ENCODE results near the gene NPPB.

Gene NPPB

DNA sequence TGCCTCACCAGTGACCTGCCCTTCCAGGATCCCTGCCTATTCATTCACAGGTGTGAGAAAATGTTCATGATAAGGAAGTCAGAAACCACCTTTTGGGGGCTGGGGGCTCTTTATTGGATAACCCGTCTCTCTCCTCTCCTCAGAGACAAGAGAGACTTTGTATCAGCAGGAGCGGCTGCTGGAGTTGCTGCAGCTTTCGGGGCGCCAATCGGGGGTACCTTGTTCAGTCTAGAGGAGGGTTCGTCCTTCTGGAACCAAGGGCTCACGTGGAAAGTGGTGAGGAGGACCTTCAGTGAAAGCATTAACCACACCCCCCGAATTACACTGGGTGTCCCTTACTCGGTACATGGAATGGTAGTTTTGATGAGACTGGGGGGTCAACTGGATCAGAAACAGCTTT lies 31.8 kb downstream of the NPPB start:
- Histone ChIP-seq H4K12ac (ENCODE audit: low read depth, low read length) (no peak overlapping the region), H2BK12ac (ENCODE audit: low read length) (no peak overlapping the region), H3K4me2 (ENCODE audit: low read length) (no peak overlapping the region), H3K27ac (ENCODE audit: low read depth, low read length) (no peak overlapping the region), H2AFZ (ENCODE audit: insufficient read depth, low read length, poor library complexity) (no peak overlapping the region), H3K9ac (ENCODE audit: low read length) (no peak overlapping the region), H3K9me3 (ENCODE audit: insufficient read depth, low read depth, low read length) (no peaks in the 10 kb centered on the region), H3K27me3 (ENCODE audit: insufficient read depth, low read length) (no peaks in the 10 kb centered on the region), H3K36me3 (ENCODE audit: control insufficient read depth in 1 of 2, insufficient read depth in 2 of 2, low read length in 2 of 2) (peaks cover 65 to 77% of the 10 kb centered on the region in 2 experiments), H2AK5ac (ENCODE audit: low read length) (no peak overlapping the region), H2BK120ac (ENCODE audit: insufficient read depth, low read length, poor library complexity) (no peak overlapping the region), H3K18ac (ENCODE audit: low read length) (no peak overlapping the region), H2BK5ac (ENCODE audit: low read depth, low read length, poor library complexity) (no peak overlapping the region), H3K14ac (ENCODE audit: low read length) (no peak overlapping the region), H4K8ac (ENCODE audit: low read depth, low read length) (no peak overlapping the region), H4K91ac (ENCODE audit: low read depth, low read length) (no peak overlapping the region), H3K4ac (ENCODE audit: low read depth, low read length) (no peak overlapping the region), H3K4me3 (ENCODE audit: low read depth, low read length) (no peak overlapping the region), H3K4me1 (ENCODE audit: control insufficient read depth in 1 of 2, insufficient read depth in 2 of 2, low read length in 2 of 2) (peaks cover 0 to 2% of the 10 kb centered on the region in 2 experiments), H3K79me2 (ENCODE audit: control insufficient read depth, insufficient read depth, low read length, poor library complexity) (no peaks in the 10 kb centered on the region), H3K23ac (ENCODE audit: low read length) (no peak overlapping the region), H3K79me1 (ENCODE audit: low read length) (no peaks in the 10 kb centered on the region)
- no CpG with 5 or more reads among the region's 9 CpGs for WGBS (ENCODE audit: extremely low coverage, insufficient coverage, insufficient read length)
- DNase-seq = no peak

DNA sequence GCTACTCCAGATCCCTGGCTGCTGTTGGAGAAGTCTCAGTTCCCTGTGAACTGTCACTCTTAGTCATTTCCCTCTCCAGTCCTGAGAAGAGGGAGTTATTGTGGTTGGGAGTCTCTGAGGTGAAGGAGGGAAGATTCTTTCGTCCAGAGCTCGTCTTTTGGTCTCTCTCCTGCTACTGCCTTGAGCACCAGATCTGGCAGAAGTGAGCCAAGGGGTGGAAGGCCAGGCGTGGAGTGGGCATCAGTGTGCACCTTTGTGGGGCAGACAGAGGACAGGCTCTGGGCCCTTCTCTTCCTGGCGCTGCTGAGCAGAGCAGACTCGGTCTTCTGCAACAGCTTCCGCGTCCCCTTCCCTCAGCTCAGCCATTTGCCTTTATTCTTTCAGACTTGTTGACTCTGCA lies 33.6 kb downstream of the NPPB start:
- H3K27me3 ChIP-seq (ENCODE audit: insufficient read depth, low read length) = no peaks in the 10 kb centered on the region
- no peak overlapping the region for H4K12ac ChIP-seq (ENCODE audit: low read depth, low read length)
- H2BK12ac ChIP-seq (ENCODE audit: low read length) = no peak overlapping the region
- no peak overlapping the region for H2AK5ac ChIP-seq (ENCODE audit: low read length)
- H3K79me2 ChIP-seq (ENCODE audit: control insufficient read depth, insufficient read depth, low read length, poor library complexity) = no peaks in the 10 kb centered on the region
- no peak for DNase-seq
- H3K36me3 ChIP-seq (ENCODE audit: control insufficient read depth in 1 of 2, insufficient read depth in 2 of 2, low read length in 2 of 2) = peaks cover 64 to 71% of the 10 kb centered on the region in 2 experiments
- no peak overlapping the region for H3K18ac ChIP-seq (ENCODE audit: low read length)
- H4K8ac ChIP-seq (ENCODE audit: low read depth, low read length) = no peak overlapping the region
- H3K4me2 ChIP-seq (ENCODE audit: low read length) = no peak overlapping the region
- no peak overlapping the region for H3K9ac ChIP-seq (ENCODE audit: low read length)
- H3K9me3 ChIP-seq (ENCODE audit: insufficient read depth, low read depth, low read length) = no peaks in the 10 kb centered on the region
- H3K79me1 ChIP-seq (ENCODE audit: low read length) = no peaks in the 10 kb centered on the region
- no peak overlapping the region for H4K91ac ChIP-seq (ENCODE audit: low read depth, low read length)
- no peak overlapping the region for H2BK5ac ChIP-seq (ENCODE audit: low read depth, low read length, poor library complexity)
- no peak overlapping the region for H3K27ac ChIP-seq (ENCODE audit: low read depth, low read length)
- H3K4ac ChIP-seq (ENCODE audit: low read depth, low read length) = no peak overlapping the region
- H3K4me1 ChIP-seq (ENCODE audit: control insufficient read depth in 1 of 2, insufficient read depth in 2 of 2, low read length in 2 of 2) = peaks cover 2% of the 10 kb centered on the region in 2 experiments
- no peak overlapping the region for H2AFZ ChIP-seq (ENCODE audit: insufficient read depth, low read length, poor library complexity)
- no peak overlapping the region for H3K4me3 ChIP-seq (ENCODE audit: low read depth, low read length)
- H2BK120ac ChIP-seq (ENCODE audit: insufficient read depth, low read length, poor library complexity) = no peak overlapping the region
- no peak overlapping the region for H3K23ac ChIP-seq (ENCODE audit: low read length)
- H3K14ac ChIP-seq (ENCODE audit: low read length) = no peak overlapping the region
- no CpG with 5 or more reads among the region's 7 CpGs for WGBS (ENCODE audit: extremely low coverage, insufficient coverage, insufficient read length)

DNA sequence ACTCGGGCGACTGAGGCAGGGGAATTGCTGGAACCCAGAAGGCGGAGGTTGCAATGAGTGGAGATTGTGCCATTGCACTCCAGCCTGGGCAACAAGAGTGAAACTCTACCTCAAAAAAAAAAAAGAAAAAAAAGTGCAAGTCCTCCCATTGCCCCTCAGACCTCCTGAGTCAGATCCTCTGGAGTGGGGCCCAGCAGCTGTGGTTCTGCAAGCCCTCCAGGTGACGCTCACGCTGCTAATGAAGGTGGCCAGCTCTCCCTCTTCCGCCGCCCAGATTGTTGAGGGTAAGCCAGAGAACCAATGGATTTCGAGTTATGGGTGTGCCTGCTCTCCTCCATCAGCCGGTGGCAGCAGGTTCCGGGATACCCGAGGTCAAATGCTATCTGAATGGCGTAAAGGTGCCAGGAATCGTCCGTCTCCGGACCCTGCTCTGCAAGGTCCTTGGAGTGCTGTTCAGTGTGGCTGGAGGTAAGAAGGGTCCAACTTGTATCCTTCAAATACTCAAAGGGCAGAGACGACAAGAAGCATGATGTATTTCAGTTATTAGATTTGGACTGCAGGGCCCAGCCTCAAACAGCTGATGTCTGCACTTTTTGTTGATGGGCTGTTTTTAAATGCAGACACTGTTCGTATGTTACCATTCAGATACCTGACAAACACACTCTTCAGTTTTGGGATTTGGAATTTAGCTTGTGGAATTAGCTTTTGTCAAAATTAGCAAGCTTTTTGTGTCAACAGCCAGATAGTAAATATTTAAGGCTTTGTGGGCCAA lies 35.2 kb downstream of the NPPB start:
- Histone ChIP-seq H4K8ac (ENCODE audit: low read depth, low read length) (no peak overlapping the region), H3K27me3 (ENCODE audit: insufficient read depth, low read length) (no peaks in the 10 kb centered on the region), H3K23ac (ENCODE audit: low read length) (no peak overlapping the region), H3K4me1 (ENCODE audit: control insufficient read depth in 1 of 2, insufficient read depth in 2 of 2, low read length in 2 of 2) (peaks cover 2% of the 10 kb centered on the region in 2 experiments), H2BK5ac (ENCODE audit: low read depth, low read length, poor library complexity) (no peak overlapping the region), H2BK120ac (ENCODE audit: insufficient read depth, low read length, poor library complexity) (no peak overlapping the region), H3K4me3 (ENCODE audit: low read depth, low read length) (no peak overlapping the region), H3K4ac (ENCODE audit: low read depth, low read length) (no peak overlapping the region), H3K79me1 (ENCODE audit: low read length) (no peaks in the 10 kb centered on the region), H3K36me3 (ENCODE audit: control insufficient read depth in 1 of 2, insufficient read depth in 2 of 2, low read length in 2 of 2) (peaks cover 52 to 61% of the 10 kb centered on the region in 2 experiments), H2BK12ac (ENCODE audit: low read length) (no peak overlapping the region), H3K18ac (ENCODE audit: low read length) (no peak overlapping the region), H2AK5ac (ENCODE audit: low read length) (no peak overlapping the region), H3K27ac (ENCODE audit: low read depth, low read length) (no peak overlapping the region), H4K91ac (ENCODE audit: low read depth, low read length) (no peak overlapping the region), H3K4me2 (ENCODE audit: low read length) (no peak overlapping the region), H3K79me2 (ENCODE audit: control insufficient read depth, insufficient read depth, low read length, poor library complexity) (no peaks in the 10 kb centered on the region), H2AFZ (ENCODE audit: insufficient read depth, low read length, poor library complexity) (no peak overlapping the region), H3K9me3 (ENCODE audit: insufficient read depth, low read depth, low read length) (no peaks in the 10 kb centered on the region), H4K12ac (ENCODE audit: low read depth, low read length) (no peak overlapping the region), H3K14ac (ENCODE audit: low read length) (no peak overlapping the region), H3K9ac (ENCODE audit: low read length) (peak overlapping the region; percentile 19)
- WGBS (ENCODE audit: extremely low coverage, insufficient coverage, insufficient read length) = no CpG with 5 or more reads among the region's 17 CpGs
- no peak for DNase-seq

DNA sequence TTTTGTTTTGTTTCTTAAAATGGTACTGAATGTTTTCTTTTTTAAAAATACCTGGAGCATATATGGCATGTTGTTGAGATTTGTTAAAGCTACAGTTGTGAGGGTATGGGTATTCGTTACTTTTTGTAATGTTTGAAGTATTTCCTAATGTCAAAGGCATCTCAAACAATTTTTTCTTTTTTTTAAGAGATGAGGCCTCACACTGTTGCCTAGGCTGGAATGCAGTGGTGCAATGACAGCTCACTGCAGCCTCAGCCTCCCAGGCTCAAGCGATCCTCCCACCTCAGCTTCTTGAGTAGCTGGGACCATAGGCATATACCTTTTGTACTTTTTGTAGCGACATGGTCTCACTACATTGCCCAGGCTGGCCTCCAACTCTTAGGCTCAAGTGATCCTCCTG lies 36.7 kb downstream of the NPPB start:
- Histone ChIP-seq H3K23ac (ENCODE audit: low read length) (no peak overlapping the region), H2AK5ac (ENCODE audit: low read length) (no peak overlapping the region), H2BK5ac (ENCODE audit: low read depth, low read length, poor library complexity) (no peak overlapping the region), H3K9ac (ENCODE audit: low read length) (no peak overlapping the region), H4K8ac (ENCODE audit: low read depth, low read length) (no peak overlapping the region), H3K14ac (ENCODE audit: low read length) (no peak overlapping the region), H3K4me2 (ENCODE audit: low read length) (no peak overlapping the region), H3K4ac (ENCODE audit: low read depth, low read length) (no peak overlapping the region), H4K91ac (ENCODE audit: low read depth, low read length) (no peak overlapping the region), H2BK120ac (ENCODE audit: insufficient read depth, low read length, poor library complexity) (no peak overlapping the region), H3K36me3 (ENCODE audit: control insufficient read depth in 1 of 2, insufficient read depth in 2 of 2, low read length in 2 of 2) (peaks cover 42 to 54% of the 10 kb centered on the region in 2 experiments), H3K9me3 (ENCODE audit: insufficient read depth, low read depth, low read length) (no peaks in the 10 kb centered on the region), H3K4me1 (ENCODE audit: control insufficient read depth in 1 of 2, insufficient read depth in 2 of 2, low read length in 2 of 2) (peaks cover 2% of the 10 kb centered on the region in 2 experiments), H3K79me1 (ENCODE audit: low read length) (no peaks in the 10 kb centered on the region), H3K27ac (ENCODE audit: low read depth, low read length) (no peak overlapping the region), H4K12ac (ENCODE audit: low read depth, low read length) (no peak overlapping the region), H3K79me2 (ENCODE audit: control insufficient read depth, insufficient read depth, low read length, poor library complexity) (no peaks in the 10 kb centered on the region), H3K4me3 (ENCODE audit: low read depth, low read length) (no peak overlapping the region), H3K27me3 (ENCODE audit: insufficient read depth, low read length) (no peaks in the 10 kb centered on the region), H3K18ac (ENCODE audit: low read length) (no peak overlapping the region), H2BK12ac (ENCODE audit: low read length) (no peak overlapping the region), H2AFZ (ENCODE audit: insufficient read depth, low read length, poor library complexity) (no peak overlapping the region)
- DNase-seq = peak; percentile 69 to 87
- no CpG with 5 or more reads among the region's 3 CpGs for WGBS (ENCODE audit: extremely low coverage, insufficient coverage, insufficient read length)

Measured in trophoblast cell (in vitro differentiated cells and primary cell).